Astrocyte (in vitro differentiated cells and primary cell): ENCODE data around the gene ELK4. TPM values are rescaled to one million over a fixed set of nuclear protein-coding genes. Genes with fewer than 3 reads are reported as not detected.

Experiments
- DNase-seq: peaks from one replicate; pipeline ENCODE4 v3.0.0-alpha.2; 2010; ENCODE audit warnings: low read depth
- FAIRE-seq: peaks from 2 replicates; lab custom pipeline; 2011; peaks lifted over from hg19 to GRCh38; lab: Jason Lieb, UNC
- H2AFZ ChIP-seq: 2 replicates; pipeline ENCODE4 v1.6.0; 2012; ENCODE audit warnings: low read depth, low read length, inconsistent platforms
- H3K27ac ChIP-seq: 2 replicates; pipeline ENCODE4 v1.5.1; 2011; ENCODE audit warnings: low read depth, low read length, inconsistent platforms
- H3K27me3 ChIP-seq: 2 replicates; pipeline ENCODE4 v1.6.0; 2011; ENCODE audit warnings: low read length, inconsistent platforms; ENCODE audit not compliant: insufficient read depth
- H3K36me3 ChIP-seq: 2 replicates; pipeline ENCODE4 v1.5.1; 2011; ENCODE audit warnings: low read length, inconsistent platforms; ENCODE audit not compliant: insufficient read depth
- H3K4me1 ChIP-seq: 2 replicates; pipeline ENCODE4 v1.5.1; 2011; ENCODE audit warnings: low read length, inconsistent platforms; ENCODE audit not compliant: insufficient read depth
- H3K4me2 ChIP-seq: 2 replicates; pipeline ENCODE4 v1.6.0; 2012; ENCODE audit warnings: low read length, inconsistent platforms
- H3K4me3 ChIP-seq: 2 replicates; pipeline ENCODE4 v1.5.1; 2011; ENCODE audit warnings: low read depth, mild to moderate bottlenecking, low read length, inconsistent platforms; ENCODE audit not compliant: insufficient read depth
- H3K79me2 ChIP-seq: 2 replicates; pipeline ENCODE4 v1.6.0; 2012; ENCODE audit warnings: mild to moderate bottlenecking, low read length, inconsistent platforms; ENCODE audit not compliant: insufficient read depth
- H3K9ac ChIP-seq: 2 replicates; pipeline ENCODE4 v1.6.0; 2012; ENCODE audit warnings: mild to moderate bottlenecking, low read length, inconsistent platforms
- H3K9me3 ChIP-seq: 2 replicates; pipeline ENCODE4 v1.5.1; 2012; ENCODE audit warnings: low read depth, mild to moderate bottlenecking, low read length, inconsistent platforms; ENCODE audit not compliant: insufficient read depth
- H4K20me1 ChIP-seq: 2 replicates; pipeline ENCODE4 v1.6.0; 2012; ENCODE audit warnings: low read length, inconsistent platforms; ENCODE audit not compliant: insufficient read depth
- H3K27ac Mint-ChIP-seq: one replicate; pipeline ENCODE4 v1.8.0; 2021; ENCODE audit warnings: mild to moderate bottlenecking, mixed read lengths; ENCODE audit not compliant: unreplicated experiment
- H3K27me3 Mint-ChIP-seq: one replicate; pipeline ENCODE4 v1.8.0; 2021; ENCODE audit warnings: low read depth, mixed read lengths; ENCODE audit not compliant: unreplicated experiment
- H3K36me3 Mint-ChIP-seq: one replicate; pipeline ENCODE4 v1.8.0; 2021; ENCODE audit warnings: low read depth, mixed read lengths; ENCODE audit not compliant: unreplicated experiment
- H3K4me1 Mint-ChIP-seq: one replicate; pipeline ENCODE4 v1.8.0; 2021; ENCODE audit warnings: low read depth, mixed read lengths; ENCODE audit not compliant: unreplicated experiment
- H3K4me3 Mint-ChIP-seq: one replicate; pipeline ENCODE4 v1.8.0; 2021; ENCODE audit warnings: mild to moderate bottlenecking, moderate library complexity, mixed read lengths; ENCODE audit not compliant: unreplicated experiment
- H3K9me3 Mint-ChIP-seq: one replicate; pipeline ENCODE4 v1.8.0; 2021; ENCODE audit warnings: mild to moderate bottlenecking, mixed read lengths; ENCODE audit not compliant: unreplicated experiment
- EZH2 ChIP-seq: IDR thresholded peaks from 2 replicates; pipeline ENCODE4 v1.6.1; 2012; ENCODE audit warnings: mild to moderate bottlenecking, low read length, inconsistent platforms; ENCODE audit not compliant: insufficient read depth
- total RNA-seq: library from RNA; stranded (reverse); gene quantifications from 2 replicates; pipeline ENCODE4 v1.2.1, GENCODE V29; 2021
- TF ChIP-seq, protein P1 (sequence below): IDR thresholded peaks from 2 replicates; pipeline ENCODE4 v1.5.1; 2011; ENCODE audit warnings: low read depth, mild to moderate bottlenecking, inconsistent platforms, low read length, moderate library complexity; ENCODE audit not compliant: insufficient read depth

Gene ELK4
- total RNA-seq, 1 donor from 2014 or later: 31.3 TPM

DNA sequence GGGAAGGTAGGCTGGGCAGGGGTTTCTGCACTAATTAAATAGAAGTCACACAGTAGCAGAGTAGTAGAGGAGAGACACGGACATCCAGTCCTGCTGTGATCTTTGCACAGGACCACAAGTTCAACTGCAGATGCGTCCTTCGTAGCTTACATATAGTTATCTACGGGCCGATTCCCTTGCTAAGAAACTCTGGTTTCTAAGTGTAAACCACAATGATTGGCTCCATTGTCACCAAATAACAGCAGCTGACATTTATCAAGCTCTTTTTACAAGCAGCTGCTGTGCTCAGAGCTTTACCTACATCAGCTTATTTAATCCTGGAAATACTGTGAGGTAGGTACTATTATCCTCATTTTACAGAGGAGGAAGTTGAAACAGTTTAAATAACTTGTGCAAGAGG lies 45.4 kb upstream of the ELK4 start:
- H3K36me3 ChIP-seq: peaks cover 2% of the 10 kb centered on the region
- TF ChIP-seq, protein P1, sequence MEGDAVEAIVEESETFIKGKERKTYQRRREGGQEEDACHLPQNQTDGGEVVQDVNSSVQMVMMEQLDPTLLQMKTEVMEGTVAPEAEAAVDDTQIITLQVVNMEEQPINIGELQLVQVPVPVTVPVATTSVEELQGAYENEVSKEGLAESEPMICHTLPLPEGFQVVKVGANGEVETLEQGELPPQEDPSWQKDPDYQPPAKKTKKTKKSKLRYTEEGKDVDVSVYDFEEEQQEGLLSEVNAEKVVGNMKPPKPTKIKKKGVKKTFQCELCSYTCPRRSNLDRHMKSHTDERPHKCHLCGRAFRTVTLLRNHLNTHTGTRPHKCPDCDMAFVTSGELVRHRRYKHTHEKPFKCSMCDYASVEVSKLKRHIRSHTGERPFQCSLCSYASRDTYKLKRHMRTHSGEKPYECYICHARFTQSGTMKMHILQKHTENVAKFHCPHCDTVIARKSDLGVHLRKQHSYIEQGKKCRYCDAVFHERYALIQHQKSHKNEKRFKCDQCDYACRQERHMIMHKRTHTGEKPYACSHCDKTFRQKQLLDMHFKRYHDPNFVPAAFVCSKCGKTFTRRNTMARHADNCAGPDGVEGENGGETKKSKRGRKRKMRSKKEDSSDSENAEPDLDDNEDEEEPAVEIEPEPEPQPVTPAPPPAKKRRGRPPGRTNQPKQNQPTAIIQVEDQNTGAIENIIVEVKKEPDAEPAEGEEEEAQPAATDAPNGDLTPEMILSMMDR: no peak
- TF ChIP-seq EZH2: no peak
- H3K4me3 Mint-ChIP-seq: no peak overlapping the region
- no peaks in the 10 kb centered on the region for H3K9me3 ChIP-seq
- peaks cover 2% of the 10 kb centered on the region for H3K36me3 Mint-ChIP-seq
- H3K27ac ChIP-seq: no peak overlapping the region
- peaks cover 27% of the 10 kb centered on the region for H4K20me1 ChIP-seq
- H3K27me3 Mint-ChIP-seq: peaks cover 2% of the 10 kb centered on the region
- DNase-seq (no peak), FAIRE-seq (no peak)
- no peak overlapping the region for H3K4me2 ChIP-seq
- no peak overlapping the region for H3K27ac Mint-ChIP-seq
- peaks cover 13% of the 10 kb centered on the region for H3K4me1 ChIP-seq
- no peak overlapping the region for H3K9ac ChIP-seq
- peaks cover 14% of the 10 kb centered on the region for H3K4me1 Mint-ChIP-seq
- H3K4me3 ChIP-seq: no peak overlapping the region
- H2AFZ ChIP-seq: no peak overlapping the region
- no peaks in the 10 kb centered on the region for H3K9me3 Mint-ChIP-seq
- H3K27me3 ChIP-seq: no peaks in the 10 kb centered on the region
- peaks cover 28% of the 10 kb centered on the region for H3K79me2 ChIP-seq

DNA sequence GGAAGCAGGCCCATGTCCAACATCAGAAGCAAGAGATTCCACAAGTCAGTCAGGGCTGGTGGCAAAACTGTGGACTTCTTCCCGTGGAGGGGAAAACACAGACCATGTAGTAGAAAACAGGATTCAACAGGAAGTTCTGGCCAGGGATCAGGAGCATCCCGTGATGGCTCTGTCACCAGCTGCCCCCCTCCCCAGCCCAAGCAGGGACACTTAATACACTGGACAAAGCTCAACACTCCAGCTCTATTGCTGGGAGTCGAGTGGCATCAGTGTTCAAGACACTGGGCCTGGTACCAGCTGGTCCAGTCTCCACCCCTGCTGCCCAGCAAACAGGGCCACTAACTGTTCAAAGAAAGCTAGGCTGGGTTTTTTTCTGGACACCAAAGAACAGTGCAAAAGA lies 44.8 kb upstream of the ELK4 start:
- FAIRE-seq (no peak), DNase-seq (no peak)
- Histone ChIP-seq H3K4me1 (peaks cover 13% of the 10 kb centered on the region), H2AFZ (no peak overlapping the region), H3K9ac (no peak overlapping the region), H3K27me3 (no peaks in the 10 kb centered on the region), H3K9me3 (no peaks in the 10 kb centered on the region), H3K79me2 (peaks cover 28% of the 10 kb centered on the region), H3K27ac (no peak overlapping the region), H4K20me1 (peaks cover 27% of the 10 kb centered on the region), H3K36me3 (peaks cover 2% of the 10 kb centered on the region), H3K4me2 (no peak overlapping the region), H3K4me3 (no peak overlapping the region)
- TF ChIP-seq, protein P1: no peak
- H3K4me3 Mint-ChIP-seq: no peak overlapping the region
- H3K4me1 Mint-ChIP-seq: peaks cover 19% of the 10 kb centered on the region
- peaks cover 2% of the 10 kb centered on the region for H3K36me3 Mint-ChIP-seq
- no peak overlapping the region for H3K27ac Mint-ChIP-seq
- peaks cover 2% of the 10 kb centered on the region for H3K27me3 Mint-ChIP-seq
- no peaks in the 10 kb centered on the region for H3K9me3 Mint-ChIP-seq

DNA sequence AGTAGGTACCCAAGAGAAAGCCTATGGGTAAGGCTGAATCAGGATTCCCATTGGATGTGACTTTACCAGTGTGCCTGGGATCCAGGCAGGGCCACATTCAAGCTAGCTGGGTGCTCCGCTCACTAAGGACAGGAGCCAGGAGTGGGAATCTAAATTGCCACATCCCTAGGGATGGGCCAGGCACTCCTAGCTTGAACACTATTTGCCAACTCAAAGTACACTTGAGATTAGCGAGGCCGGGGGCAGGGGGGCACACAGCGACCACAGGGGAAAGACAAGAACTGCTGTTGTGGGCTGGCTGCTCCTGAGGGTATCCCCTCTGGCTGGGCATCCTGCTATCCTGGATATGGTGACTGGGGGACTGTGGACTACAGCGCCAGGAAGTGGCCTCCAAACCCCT lies 44.2 kb upstream of the ELK4 start:
- no peak overlapping the region for H2AFZ ChIP-seq
- Mint-ChIP-seq H3K9me3 (no peaks in the 10 kb centered on the region), H3K36me3 (peaks cover 1% of the 10 kb centered on the region), H3K27ac (no peak overlapping the region), H3K4me1 (peaks cover 24% of the 10 kb centered on the region), H3K4me3 (no peak overlapping the region), H3K27me3 (peaks cover 2% of the 10 kb centered on the region)
- no peaks in the 10 kb centered on the region for H3K27me3 ChIP-seq
- no peak overlapping the region for H3K27ac ChIP-seq
- no peak for DNase-seq
- H3K79me2 ChIP-seq: peaks cover 30% of the 10 kb centered on the region
- H3K36me3 ChIP-seq: peaks cover 2% of the 10 kb centered on the region
- no peak overlapping the region for H3K4me3 ChIP-seq
- FAIRE-seq: no peak
- no peak overlapping the region for H3K4me2 ChIP-seq
- H4K20me1 ChIP-seq: peaks cover 31% of the 10 kb centered on the region
- H3K9ac ChIP-seq: no peak overlapping the region
- H3K9me3 ChIP-seq: no peaks in the 10 kb centered on the region
- H3K4me1 ChIP-seq: peaks cover 13% of the 10 kb centered on the region
- TF ChIP-seq, protein P1: no peak
- TF ChIP-seq EZH2: no peak
